SK-MEL-5 (cell line): ENCODE measurements around the gene ABHD18. TPM values are rescaled to one million over a fixed set of nuclear protein-coding genes. Genes with fewer than 3 reads are reported as not detected.
"Not testable (repeated sequence)": the region's sequence is repeated elsewhere in the genome, so short reads cannot be mapped to it uniquely, and the experiment has no call there.

Experiments used
- DNase-seq: peaks from one replicate; pipeline ENCODE4 v3.0.0-alpha.2; 2016; ENCODE audit warnings: low read depth, low spot score
- in situ Hi-C: cut with HindIII; loops from 2 replicates; pipeline ENCODE4 v1.10.0; 2016; ENCODE audit warnings: low sequenced_read_pairs, high pct_unique_total_duplicates, low pct_unique_long_range_greater_than_20kb
- total RNA-seq: library from RNA; depleted of rRNA; stranded (reverse); fragments of >200 nt; shearing (Covaris generic); gene quantifications from 2 replicates; pipeline ENCODE4 v1.2.3, GENCODE V29; 2014

Gene ABHD18
- total RNA-seq, 1 experiment from 2014 or later: 4.5 TPM

- in situ Hi-C loops: no loop called here
- no peak for DNase-seq
Observed at GRCh38 chr4:127975121-127975770, 10.0 kb downstream of the ABHD18 start.

- in situ Hi-C loops: no loop called here
- DNase-seq: no peak
Observed at GRCh38 chr4:127978930-127979329, 13.7 kb downstream of the ABHD18 start.

DNA sequence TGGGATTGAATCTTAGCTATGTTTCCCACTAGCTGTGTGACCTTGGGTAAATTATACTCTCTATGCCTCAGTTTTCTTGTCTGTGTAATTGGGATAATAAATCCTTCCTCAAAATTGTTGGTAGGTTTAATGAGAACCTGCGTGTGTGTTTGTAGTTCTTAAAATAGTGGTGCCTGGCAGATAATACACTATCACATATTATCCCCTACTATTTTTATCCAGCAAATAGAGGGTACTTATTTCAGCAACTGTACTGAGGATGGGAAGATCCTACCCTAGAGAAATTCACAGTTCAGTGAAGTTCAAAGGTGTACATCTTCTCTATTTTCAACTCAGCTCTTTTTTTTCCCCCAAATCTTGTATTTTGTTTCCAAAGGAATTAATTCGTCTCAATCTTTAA lies 17.2 kb downstream of the ABHD18 start:
- no peak for DNase-seq
- in situ Hi-C loops: no loop called here

GRCh38 chr4:127985989-127986388 lies 20.8 kb downstream of the ABHD18 start:
- in situ Hi-C loops: no loop called here
- DNase-seq: peak; percentile 8

DNA sequence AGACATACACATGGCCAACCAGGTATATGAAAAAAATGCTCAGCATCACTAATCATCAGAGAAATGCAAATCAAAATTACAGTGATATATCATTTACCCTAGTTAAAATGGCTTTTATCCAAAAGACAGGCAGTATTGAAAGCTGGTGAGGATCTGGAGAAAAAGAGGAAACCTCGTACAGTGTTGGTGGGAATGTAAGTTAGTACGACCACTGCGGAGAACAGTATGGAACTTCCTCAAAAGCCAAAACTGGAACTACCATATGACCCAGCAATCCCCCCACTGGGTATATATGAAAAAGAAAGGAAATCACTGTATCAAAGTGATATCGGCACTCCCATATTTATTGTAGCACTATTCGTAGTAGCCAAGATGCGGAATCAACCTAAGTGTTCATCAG lies 23.4 kb downstream of the ABHD18 start:
- in situ Hi-C loops: no loop called here
- no peak for DNase-seq

DNA sequence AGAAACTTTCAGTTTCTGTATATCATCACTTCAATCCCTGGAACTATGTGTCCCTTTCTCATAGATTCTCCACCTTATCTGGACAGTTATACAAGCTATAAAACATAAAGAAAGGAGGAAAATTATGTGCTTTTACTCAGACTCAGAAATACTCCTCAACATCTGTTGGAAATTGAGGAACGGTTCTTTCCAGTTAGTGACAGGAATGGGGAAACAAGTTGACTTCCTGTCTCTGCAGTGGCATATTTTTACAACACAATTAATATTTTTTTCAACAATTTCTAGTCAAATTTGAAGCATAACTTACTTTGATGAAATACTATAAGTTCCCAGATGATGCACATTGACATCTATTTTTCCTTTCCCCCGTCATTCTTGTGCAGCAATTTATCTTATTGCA lies 27.9 kb downstream of the ABHD18 start:
- in situ Hi-C loops: no loop called here
- DNase-seq: no peak

DNA sequence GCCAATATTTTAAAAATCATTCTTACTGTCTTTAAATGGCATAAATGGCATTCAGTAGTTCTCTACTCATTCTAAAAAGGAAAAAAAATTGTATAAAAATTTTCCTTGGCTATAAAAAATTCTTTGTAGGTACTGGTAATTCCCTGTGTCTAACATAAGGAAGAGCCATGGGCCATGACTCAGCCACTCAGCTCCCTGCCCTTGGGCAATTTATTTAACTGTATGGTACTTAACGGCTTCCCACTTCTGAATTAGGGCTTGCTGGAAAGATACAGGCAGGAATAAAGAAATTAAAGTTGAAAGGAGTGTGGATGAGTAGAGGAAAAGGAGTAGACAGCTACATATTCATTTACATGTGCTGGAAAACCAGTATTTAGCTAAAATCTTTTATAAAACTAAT lies 30.6 kb downstream of the ABHD18 start:
- in situ Hi-C loops: no loop called here

DNA sequence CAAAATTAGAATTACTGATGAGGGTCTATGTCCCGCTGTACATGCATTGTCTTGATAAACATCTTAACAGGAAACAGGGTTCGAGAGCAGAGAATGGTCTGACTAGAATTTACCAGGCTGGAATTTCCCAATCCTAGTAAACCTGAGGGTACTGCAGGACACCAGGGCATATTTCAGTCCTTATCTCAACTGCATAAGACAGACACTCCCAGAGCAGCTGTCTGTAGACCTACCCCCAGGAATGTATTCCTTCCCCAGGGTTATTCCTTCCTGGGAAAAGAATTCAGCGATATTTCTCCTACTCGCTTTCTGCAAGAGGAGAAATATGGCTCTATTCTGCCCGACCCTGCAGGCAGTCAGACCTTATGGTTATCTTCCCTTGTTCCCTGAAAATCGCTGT lies 31.3 kb downstream of the ABHD18 start:
- in situ Hi-C loops, DNase-seq: not testable (repeated sequence)

More for the DNA sequence above, 30.6 kb downstream of the ABHD18 start:
- no peak for DNase-seq

- in situ Hi-C loops: no loop called here
- peak; percentile 34 for DNase-seq
Observed at GRCh38 chr4:127997534-127998388, 32.6 kb downstream of the ABHD18 start.

DNA sequence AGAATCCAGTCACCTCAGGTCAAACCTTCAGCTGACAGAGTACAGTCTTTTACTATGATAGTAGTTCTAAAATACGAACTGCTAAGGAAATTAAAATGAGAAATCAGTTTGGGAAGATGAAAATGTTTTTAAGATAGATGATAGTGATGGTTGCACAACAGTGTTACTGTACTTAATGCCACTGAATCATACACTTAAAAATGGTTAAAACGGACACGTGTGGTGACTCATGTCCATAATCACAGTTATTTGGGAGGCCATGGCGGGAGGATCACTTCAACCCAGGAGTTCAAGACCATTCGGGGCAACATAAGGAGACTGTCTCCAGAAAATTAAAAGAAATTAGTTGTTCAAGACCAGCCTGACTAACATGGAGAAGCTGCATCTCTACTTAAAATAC lies 41.4 kb downstream of the ABHD18 start:
- in situ Hi-C loops: no loop called here
- no peak for DNase-seq

GRCh38 chr4:128009428-128009827 lies 44.2 kb downstream of the ABHD18 start:
- DNase-seq: no peak
- in situ Hi-C loops: no loop called here

- in situ Hi-C loops: no loop called here
- DNase-seq: no peak
Observed at GRCh38 chr4:128025319-128025718, 60.1 kb downstream of the ABHD18 start.

GRCh38 chr4:128029907-128030306 lies 64.7 kb downstream of the ABHD18 start:
- in situ Hi-C loops: no loop called here
- DNase-seq: no peak

- in situ Hi-C loops: no loop called here
- no peak for DNase-seq
Observed at GRCh38 chr4:128031756-128032384, 66.7 kb downstream of the ABHD18 start.

DNA sequence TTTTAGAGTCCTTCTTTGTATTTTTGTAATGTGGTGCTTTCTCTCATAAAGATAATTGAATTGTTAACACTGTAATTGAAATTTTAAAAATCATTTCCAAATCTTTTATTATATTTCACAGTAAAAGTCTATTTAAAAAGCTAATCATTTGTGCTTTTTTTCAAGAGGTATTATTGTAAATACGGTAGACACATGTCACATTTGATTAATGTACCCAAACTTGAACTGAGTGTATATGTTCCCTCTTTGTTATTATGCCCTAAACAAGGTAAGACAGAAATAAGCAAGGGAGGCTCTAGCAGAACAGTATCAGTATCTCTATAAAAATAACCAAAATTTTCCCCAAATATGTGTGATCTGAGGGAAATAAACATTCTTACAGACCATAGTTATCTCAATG lies 74.4 kb downstream of the ABHD18 start:
- DNase-seq: no peak
- in situ Hi-C loops: no loop called here

GRCh38 chr4:128047019-128047418 lies 81.8 kb downstream of the ABHD18 start:
- DNase-seq, in situ Hi-C loops: not testable (repeated sequence)

DNA sequence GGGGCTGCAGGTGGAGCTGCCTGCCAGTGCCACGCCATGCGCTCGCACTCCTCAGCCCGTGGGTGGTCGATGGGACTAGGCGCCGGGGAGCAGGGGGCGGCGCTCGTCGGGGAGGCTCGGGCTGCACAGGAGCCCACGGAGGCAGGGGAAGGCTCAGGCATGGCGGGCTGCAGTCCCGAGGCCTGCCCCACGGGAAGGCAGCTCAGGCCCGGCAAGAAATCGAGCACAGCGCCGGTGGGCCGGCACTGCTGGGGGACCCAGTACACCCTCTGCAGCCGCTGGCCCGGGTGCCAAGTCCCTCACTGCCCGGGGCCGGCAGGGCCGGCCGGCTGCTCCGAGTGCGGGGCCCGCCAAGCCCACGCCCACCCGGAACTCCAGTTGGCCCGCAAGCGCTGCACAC lies 82.3 kb downstream of the ABHD18 start:
- DNase-seq, in situ Hi-C loops: not testable (repeated sequence)

DNA sequence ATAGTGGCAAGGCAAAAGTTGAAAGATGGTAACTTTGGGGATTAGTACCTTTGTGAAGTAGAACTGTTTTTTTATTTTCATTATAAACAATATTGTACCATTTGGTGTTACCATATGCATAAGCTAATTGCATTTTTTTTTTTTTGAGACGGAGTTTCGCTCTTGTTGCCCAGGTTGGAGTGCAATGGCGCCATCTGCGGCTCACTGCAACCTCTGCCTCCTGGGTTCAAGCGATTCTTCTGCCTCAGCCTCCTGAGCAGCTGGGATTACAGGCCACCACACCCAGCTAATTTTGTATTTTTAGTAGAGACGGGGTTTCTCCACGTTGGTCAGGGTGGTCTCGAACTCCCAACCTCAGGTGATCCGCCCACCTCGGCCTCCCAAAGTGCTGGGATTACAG lies 86.0 kb downstream of the ABHD18 start:
- peak; percentile 35 for DNase-seq
- in situ Hi-C loops: not testable (repeated sequence)
